Skeletal muscle cell (primary cell): ENCODE measurements around the gene HNRNPL.
"Not testable (repeated sequence)": the region's sequence is repeated elsewhere in the genome, so short reads cannot be mapped to it uniquely, and the experiment has no call there.

Experiments
- DNase-seq: peaks from one replicate; pipeline ENCODE4 v3.0.0-alpha.2; 2010; ENCODE audit warnings: low read depth
- H3K4me3 ChIP-seq: 2 replicates; pipeline ENCODE4 v1.5.1; 2011; ENCODE audit warnings: low read depth, mild to moderate bottlenecking, control low read depth, low read length, moderate library complexity

The HNRNPL gene

DNA sequence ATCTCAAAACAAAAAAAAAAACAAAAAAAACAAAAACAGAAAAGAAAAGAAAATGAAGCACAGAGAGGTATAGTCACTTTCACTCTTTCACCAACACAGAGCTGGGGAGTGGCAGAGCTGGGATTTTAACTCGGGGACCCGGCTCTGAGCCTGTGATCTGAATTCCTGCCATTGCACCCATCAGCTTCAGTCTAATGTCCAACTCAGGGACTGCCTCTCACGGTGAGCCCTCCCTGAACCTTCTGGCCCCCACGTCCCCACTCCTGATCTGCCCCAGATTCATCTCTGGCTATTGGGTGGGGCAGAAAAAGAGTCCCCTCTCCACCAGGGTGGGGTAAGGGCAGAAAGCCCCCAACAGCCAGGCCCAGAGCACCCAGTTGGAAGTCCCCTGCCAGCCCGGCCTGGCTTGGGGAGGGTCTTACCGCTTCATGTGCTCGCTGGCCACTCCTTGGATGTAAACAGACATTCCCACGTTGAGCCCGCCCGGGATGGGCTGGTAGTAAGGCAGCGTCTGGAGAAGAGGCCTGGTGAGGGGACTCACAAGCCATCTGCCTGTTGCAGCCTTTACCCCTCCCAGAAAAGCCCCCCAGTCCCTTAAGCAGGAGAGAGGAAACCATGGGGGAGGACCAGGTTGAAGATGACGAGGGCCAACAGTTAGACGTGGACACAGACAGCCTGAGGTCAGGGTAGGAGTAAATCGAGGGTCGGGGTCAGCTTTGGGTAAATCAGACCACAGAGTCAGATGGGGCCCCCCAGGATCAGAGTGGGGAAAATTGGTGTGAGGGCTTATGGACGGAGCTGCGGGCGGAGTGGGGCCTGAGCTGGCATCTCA is 37.6 kb downstream of the HNRNPL start:
- no peak for DNase-seq
- no peak overlapping the region for H3K4me3 ChIP-seq

DNA sequence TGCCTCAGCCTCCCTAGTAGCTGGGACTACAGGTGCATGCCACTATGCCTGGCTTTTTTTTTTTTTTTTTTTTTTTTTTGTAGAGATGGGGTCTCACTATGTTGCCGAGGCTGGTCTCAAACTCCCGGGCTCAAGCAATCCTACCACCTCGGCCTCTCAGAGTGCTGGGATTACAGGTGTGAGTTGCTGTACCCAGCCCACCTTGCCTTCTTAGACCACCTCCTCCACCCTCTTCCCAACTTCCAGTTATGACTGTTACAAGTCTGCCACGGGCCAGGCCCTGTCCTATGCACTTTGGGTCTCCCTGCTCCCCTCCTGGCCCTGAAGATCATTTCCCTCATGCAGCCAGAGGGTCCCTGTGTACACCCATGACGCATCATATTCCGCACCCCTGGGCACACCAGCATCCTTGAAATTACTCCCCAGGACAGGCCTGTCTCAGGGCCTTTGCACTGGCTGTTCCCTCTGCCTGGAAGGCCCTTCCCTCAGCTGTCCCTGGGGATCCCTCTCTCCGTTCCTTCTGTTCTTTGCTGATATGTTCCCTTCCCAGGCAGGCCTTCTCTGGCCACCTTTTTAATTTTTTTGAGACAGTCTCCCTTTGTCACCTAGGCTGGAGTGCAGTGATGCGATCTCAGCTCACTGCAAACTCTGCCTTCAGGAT is 40.1 kb downstream of the HNRNPL start:
- no peak overlapping the region for H3K4me3 ChIP-seq
- no peak for DNase-seq

DNA sequence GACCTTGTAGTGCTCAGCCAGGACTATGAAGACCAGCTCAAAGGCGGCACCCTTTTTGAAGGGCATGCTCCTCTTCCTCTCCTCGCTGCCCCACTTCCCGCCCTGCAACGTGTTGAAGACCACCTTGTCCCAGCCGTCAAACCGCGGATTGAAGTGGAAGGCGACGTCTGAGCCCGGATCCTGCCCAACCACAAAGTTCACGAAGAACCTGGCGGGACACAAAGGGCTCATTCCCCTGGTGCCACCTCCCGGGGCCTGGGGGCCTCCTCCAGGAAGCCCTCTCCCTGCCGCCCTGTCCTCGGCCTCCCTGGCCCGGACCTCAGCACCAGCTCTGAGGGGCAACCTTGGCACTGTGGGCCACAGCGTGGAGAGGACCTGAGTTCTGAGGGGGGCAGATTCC is 41.0 kb downstream of the HNRNPL start:
- DNase-seq = no peak
- H3K4me3 ChIP-seq = no peak overlapping the region

DNA sequence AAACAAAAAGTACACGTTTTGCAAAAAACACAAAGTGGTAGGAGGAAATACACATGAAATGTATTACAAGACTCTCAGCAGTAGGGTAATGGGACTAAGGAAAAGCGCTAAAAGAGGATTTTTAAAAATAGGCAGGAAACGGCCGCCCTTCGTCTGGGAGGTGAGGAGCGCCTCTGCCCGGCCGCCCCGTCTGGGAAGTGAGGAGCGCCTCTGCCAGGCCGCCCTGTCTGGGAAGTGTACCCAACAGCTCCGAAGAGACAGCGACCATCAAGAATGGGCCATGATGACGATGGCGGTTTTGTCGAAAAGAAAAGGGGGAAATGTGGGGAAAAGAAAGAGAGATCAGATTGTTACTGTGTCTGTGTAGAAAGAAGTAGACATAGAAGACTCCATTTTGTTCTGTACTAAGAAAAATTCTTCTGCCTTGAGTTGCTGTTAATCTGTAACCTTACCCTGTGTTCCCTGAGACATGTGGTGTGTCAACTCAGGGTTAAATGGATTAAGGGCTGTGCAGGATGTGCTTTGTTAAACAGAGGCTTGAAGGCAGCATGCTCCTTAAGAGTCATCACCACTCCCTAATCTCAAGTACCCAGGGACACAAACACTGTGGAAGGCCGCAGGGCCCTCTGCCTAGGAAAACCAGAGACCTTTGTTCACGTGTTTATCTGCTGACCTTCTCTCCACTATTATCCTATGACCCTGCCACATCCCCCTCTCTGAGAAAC is 42.2 kb downstream of the HNRNPL start:
- DNase-seq, H3K4me3 ChIP-seq: not testable (repeated sequence)

DNA sequence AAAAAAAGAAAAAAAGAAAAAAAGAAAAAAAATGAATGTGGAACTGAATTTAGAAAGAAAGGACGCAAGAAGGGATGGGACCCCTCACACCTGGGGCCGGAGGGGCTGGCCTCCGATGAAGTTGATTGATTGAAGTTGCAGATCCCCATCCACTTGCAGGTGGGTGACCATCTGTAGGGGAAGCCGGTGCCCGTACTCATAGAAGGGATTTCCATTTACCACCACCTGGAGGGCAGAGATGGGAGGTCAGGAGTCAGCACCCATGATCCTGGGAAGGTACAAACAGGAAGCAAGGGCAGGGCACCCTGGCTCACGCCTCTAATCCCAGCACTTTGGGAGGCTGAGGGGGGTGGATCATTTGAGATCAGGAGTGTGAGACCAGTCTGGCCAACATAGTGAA is 43.4 kb downstream of the HNRNPL start:
- no peak for DNase-seq
- no peak overlapping the region for H3K4me3 ChIP-seq

DNA sequence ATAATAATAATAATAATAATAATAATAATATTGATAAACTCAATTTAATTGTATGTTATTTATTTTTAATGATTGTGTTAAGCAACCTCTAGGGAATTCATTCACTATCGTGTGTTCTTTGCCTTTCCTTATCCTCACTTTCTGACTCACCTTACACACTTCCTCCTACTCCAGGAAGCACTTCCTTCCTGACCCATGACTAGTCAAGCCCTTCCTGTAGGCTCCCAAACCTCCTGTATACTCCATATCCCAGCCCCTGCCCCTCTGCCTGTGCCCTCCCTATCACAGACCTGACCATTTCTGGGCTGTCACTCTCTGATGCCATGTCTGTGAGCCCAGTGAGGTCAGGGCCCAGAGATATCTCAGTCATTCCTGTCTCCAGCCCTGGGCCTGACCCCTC is 44.6 kb downstream of the HNRNPL start:
- no peak for DNase-seq
- no peak overlapping the region for H3K4me3 ChIP-seq

DNA sequence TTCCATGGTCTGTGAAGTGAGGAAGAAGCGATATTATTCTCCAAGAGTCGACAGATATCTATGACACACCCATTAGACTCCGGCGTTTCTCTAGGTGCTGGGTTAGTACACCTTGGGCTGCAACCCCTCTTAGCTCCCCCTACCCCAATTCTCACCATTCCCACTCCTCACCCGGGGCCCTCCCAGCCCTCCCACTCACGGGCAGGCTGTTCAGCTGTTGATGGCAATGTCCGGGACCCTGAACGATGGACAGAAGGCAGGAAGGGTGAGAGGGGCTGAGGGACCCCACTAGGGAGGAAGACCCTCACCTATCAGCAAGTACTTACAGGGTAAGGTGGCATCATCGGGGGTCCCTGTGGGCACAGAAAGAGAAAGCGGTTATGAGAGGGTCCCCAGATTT is 46.2 kb downstream of the HNRNPL start:
- no peak for DNase-seq
- no peak overlapping the region for H3K4me3 ChIP-seq

DNA sequence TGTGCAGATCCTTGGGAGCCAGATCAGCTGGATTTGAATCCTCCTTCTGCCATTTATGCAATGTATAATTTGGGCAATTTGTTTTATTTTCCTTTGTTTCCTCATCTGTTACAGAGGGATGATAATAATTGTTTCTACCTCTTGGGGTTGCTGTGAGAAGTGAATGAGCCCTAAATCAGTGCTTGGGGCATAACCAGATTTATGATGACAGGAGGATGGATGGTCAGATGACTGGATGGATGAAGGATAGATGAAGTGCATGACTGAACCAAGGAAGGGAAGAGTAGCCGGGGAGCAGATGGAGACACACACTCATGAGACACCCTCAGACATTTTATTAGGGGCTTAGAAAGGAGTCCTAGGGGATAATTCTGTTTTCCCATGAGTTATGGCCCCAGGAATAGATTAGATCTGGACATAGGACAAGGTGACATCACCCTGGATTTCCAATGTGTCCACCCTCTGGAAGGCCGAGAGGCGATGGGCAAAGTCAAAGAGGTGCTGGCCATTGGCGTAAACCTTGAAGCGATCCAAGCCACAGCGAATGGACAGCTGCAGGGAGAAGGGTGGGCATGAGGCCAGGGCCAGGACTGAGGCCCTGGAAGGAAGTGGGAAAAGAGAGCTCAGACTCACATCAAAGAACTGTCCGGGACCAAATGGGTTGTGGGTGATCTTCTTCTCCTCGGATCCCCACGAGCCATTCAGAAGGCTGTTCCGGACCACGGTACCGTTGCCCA is 48.3 kb downstream of the HNRNPL start:
- DNase-seq = no peak
- no peak overlapping the region for H3K4me3 ChIP-seq

DNA sequence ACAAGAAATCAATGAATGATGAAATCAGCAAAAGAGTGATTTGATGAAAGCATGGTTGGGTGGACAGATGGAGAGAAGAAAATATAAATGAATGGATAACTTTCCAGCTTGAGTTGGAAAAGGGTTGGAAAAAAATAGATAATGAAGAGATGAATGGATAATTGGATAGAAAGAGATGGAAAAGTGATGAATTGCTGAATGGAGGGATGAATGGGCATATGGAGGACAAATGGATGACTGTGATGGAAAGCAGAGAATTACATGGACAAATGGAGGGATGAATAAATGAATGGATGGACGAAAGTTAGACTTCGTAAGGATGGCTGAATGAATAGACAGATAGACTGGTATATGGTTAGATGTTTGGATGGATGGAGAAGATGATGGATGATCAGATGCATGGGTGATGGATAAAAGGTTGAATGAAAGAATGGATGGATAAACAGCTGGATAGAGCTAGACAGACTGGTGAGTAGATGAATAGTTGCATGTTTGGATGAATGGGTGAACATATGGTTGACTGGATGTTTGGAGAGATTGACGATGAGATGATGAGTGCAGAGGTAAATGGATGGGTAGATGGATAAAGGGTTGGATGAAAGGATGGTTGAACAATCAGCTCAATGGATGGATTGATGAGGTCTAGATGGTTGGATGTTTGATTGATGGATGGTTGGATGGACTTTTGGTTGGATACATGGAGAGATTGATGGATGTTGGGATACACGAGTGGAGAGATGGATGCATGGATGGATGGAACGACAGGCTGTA is 49.0 kb downstream of the HNRNPL start:
- DNase-seq = no peak
- H3K4me3 ChIP-seq = no peak overlapping the region

DNA sequence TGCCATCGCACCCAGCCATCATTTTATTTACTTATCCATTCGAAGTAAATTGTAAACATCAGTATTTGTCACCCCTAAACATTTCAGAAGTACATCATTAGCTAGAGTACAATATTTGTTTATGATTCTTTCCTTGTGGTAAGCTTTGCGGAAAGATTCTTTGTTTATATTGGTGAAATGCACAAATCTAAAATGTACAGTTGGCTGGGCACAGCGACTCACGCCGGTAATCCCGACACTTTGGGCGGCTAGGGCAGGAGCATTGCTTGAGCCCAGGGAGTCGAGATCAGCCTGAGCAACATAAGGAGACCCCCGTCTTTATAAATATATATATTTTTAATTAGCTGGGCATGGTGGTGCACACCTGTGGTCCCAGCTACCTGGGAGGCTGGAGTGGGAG is 50.7 kb downstream of the HNRNPL start:
- no peak overlapping the region for H3K4me3 ChIP-seq
- no peak for DNase-seq

DNA sequence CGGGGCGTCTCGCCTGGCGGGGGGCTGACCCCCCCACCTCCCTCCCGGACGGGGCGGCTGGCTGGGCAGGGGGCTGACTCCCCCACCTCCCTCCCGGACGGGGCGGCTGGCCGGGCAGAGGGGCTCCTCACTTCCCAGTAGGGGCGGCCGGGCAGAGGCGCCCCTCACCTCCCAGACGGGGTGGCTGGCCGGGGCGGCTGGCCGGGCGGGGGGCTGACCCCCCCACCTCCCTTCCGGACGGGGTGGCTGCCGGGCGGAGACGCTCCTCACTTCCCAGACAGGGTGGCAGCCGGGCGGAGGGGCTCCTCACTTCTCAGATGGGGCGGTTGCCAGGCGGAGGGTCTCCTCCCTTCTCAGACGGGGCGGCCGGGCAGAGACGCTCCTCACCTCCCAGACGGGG is 52.0 kb downstream of the HNRNPL start:
- not testable (repeated sequence) for DNase-seq, H3K4me3 ChIP-seq

DNA sequence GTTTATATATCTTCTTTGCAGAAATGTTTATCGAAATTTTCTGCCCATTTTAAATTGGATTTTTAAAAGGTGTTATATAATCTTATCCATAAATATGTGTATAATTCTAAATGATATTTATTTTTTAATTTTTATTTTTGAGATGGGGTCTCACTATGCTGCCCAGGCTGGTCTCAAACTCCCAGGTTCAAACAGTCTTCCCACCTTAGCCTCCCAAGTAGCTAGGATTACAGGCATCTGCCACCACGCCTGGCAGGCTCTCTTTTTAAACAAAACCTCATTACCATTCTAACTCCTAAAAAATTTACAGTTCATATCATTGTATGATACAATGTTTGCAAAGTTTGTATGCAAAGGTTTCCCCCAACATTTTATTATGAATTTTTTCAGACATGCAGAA is 53.6 kb downstream of the HNRNPL start:
- DNase-seq = no peak
- H3K4me3 ChIP-seq = no peak overlapping the region

DNA sequence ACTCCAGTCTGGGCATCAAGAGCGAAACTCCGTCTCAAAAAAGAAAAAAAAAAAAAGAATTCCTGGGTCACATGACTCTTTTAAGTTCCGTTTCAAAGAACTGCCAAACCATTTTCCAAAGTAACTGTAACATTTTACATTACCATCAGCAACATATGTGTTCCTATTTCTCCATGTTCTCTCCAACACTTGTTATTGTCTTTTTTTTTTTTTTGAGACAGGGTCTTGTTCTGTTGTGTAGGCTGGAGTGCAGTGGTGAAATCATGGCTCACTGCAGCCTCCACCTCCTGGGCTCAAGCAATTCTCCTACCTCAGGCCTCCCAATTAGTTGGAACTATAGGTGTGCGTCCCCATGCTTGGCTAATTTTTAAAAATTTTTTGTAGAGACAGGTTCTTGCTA is 54.2 kb downstream of the HNRNPL start:
- DNase-seq = no peak

DNA sequence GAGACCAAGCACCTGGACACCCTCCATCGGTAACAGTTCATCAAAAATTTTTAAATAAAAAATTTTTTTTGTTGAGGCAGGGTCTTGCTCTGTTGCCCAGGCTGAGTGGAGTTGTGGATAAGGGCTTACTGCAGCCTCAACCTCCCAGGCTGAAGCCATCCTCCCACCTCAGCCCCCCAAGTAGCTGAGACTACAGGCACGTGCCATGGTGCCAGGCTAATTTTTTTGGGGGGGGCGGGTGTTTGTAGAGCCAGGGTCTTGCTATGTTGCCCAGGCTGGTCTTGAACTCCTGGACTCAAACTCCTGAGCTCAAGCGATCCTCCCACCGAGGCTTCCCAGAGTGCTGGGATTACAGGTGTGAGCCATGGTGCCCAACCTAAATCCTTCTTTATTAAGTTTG is 56.1 kb downstream of the HNRNPL start:
- no peak overlapping the region for H3K4me3 ChIP-seq
- no peak for DNase-seq

More for the DNA sequence above, 54.2 kb downstream of the HNRNPL start:
- H3K4me3 ChIP-seq = no peak overlapping the region

DNA sequence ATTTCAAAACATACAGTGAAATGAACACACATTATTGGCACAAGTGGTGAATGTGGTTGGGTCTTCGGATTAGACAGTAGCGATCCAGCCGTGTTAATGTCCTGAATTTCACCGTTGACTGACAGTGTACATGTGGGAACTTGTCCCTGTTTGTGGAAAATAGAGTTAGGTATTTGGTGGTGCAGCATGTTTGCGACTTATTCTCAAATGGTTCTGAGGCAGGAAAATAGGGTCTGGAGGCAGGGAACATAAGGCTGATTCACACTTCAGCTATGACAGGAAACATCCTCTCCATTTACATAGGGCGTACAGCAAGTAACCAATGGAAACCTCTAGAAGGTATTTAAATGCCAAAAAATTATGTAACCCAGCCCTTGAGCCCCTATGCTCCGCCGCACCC is 56.6 kb downstream of the HNRNPL start:
- no peak overlapping the region for H3K4me3 ChIP-seq
- no peak for DNase-seq

DNA sequence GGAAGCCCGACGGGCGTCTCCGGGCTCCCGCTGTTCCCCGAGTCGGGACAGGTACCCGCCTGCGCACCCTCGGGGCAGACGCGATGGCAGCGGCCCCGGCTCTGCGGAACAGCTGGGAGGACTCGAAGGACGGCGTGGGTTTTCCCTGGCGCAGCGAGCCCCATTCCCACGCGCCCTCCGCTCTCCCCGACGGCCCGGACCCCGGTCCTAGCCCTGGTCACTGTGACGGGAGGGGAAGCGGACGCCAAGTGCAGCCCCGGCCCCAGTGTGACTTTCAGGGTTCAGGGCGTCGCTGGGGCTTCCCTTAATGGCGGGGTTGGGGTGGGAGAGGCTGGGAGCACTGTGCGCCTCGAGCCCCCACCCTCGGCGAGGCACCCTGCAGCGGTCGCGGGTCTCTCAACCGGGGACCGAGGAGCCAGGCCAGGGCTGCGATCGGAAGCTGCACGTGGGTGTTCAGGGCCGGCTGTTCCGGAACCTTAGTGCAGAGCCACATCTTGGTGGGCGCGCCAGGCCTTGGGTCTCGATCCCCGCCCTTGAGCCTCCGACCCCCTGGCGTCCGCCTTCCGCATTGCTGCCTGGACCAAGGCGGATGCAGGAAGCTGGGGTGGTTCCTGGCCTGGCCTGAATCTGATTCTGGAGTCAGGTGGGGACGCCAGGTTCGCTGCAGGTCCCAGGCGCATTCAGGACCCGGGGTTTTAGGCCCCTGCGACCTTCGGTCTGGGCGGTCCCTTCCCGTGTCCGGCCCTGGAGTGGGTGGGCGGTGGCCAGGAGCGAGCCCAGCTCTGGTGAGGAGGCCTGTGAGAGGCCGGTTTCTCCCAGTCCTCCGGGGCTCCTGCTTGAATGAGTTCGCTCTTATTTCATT is 57.3 kb downstream of the HNRNPL start:
- DNase-seq = no peak

DNA sequence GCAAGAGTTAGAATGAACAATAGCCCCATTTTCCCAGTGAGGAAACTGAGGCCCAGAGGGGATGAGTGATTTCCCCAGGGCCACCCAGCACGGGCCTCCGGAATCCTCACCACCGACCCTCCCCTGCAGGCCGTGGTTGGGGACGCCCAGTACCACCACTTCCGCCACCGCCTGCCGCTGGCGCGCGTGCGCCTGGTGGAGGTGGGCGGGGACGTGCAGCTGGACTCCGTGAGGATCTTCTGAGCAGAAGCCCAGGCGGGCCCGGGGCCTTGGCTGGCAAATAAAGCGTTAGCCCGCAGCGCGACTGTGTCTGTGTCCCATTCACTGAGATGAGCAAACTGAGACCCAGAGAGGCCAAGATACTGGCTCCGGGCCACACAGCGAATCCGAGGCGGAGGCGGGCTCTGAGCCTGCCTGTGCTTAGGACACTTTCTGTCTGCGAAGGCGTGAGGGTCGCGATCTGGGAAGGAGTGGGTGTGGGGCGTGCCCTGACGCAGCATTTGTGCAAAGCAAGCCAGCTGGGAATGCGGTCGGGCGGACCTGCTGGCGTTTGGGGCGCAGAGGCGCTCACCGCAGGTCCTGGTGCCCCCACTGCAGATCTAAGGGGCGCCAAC is 58.2 kb downstream of the HNRNPL start:
- DNase-seq = not testable (repeated sequence)
- H3K4me3 ChIP-seq = peak overlapping the region; percentile 15

More for the DNA sequence above, 57.3 kb downstream of the HNRNPL start:
- H3K4me3 ChIP-seq = no peak overlapping the region
